Retina (tissue), 1 donor: ENCODE results near the gene DGKD.

ENCODE experiments used
- DNase-seq: peaks from one replicate; pipeline ENCODE4 v3.0.0-alpha.2; 2016

Gene DGKD

DNA sequence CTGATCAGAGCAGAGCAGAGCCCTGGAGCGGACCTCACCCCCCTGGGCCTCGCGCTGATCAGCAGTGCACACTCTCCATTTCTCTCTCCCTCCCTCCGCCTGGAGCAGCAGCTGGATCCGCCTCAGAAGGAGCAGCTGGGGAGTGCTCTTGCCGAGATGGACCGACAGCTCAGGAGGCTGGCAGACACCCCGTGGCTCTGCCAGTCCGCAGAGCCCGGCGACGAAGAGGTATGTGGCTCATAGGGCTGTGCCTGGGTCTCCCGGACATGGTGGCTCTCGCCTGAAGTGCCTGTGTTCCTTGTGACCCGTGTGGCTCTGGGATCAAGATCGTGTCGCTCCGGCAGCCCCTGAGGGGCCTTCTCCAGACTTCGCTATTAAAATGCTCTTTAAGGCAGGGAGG, 109.8 kb downstream of the DGKD start:
- DNase-seq = no peak

DNA sequence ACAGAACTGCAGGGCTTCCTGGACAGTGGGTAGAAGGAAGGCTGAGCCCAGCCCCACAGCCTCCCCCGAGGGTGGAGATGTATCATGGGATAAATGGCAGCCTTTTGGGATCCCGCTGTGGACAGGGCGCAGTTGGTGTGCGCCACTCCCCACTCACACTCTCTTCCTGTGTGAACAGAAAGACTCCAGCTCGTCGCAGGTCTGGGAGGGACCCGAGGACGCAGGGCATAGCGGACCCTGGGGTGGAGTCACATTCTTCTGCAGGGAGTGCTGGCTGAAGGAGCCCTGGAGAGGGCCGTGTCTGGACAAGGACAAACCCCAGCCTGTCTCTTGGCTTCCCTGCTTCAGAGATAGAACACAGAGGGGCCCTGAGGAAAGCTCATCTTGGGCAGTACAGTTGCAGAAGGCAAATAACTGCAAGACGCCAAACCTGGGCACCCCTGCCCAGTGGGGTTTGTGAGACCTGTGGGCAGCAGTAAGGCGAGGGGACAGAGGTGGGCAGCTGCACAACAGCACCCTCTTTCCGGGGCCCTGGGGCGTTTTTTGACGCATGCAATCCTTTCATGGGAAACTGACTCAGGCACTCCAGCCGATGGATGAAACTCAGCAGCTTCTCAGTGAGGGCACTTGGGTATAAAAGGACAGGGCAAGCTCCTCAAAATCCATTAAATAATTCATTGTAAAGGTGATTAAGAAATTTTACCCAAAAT, 110.4 kb downstream of the DGKD start:
- DNase-seq = no peak

DNA sequence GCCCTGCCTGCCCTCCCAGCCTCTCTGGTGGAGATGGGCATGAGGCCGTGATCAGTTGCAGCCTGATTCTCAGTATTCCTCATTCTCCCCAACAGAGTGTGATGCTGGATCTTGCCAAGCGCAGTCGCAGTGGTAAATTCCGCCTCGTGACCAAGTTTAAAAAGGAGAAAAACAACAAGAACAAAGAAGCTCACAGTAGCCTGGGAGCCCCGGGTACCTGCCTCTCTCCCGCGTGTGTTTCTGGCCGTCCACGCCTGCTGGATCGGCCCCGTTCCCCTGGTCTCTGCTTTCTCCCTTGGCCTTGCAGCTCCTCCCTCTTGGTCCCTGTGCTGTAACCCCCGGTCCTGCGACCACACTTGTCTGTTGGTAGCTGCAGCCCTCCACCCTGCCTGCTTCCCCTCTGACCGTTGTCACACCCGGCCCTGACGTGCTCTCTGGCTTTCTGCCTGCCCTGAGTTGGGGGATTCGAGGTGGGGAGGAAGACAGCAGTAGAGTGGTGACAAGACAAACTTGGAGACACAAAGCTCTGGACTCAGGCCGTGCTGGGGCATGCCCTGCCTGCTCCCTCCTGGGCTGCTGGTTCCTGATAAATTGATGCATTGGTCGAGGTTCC, 112.8 kb downstream of the DGKD start:
- DNase-seq = no peak

DNA sequence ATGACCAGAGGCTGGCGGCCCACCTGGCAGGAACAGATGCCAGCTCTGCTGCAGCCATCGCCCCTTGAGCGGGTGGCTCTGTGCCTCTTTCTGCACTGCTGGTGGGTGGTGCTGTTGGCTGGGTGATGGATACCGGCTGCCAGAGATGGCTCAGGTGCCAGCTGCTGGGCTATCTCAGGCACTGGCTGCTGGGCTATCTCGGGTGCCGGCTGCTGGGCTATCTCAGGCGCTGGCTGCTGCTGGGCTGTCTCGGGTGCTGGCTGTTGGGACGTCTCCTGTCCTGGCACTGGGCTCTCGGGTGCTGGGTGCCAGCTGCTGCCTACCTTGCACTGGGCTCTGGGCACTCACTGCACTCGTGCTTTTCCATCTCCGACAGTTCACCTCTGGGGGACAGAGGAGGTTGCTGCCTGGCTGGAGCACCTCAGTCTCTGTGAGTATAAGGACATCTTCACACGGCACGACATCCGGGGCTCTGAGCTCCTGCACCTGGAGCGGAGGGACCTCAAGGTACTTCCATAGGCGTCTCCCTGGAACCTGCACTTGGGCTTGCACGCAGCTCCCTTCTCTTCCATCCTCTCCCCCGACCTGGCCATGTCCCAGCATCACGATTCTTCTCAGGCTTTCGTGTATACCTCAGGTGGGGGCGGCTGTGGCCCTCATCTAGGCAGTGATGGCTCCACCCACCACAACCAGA, 113.9 kb downstream of the DGKD start:
- no peak for DNase-seq

DNA sequence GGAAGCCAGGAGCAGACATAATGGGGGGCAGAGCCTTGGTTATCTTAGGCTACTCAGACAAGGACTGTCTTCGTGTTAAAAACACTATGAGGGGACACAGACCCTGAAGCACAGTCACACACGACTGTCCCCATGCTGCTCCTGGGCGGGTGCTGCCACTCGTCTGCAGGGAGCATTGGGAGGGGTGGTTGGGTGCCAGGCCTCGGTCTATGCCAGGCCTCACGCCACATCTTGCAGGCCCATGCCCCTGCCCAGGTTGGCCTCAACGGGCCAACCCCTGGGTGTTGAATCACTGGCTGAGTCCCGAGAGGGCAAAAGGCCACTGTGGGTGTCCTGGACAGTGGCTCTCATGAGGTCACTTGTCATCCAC, 114.4 kb downstream of the DGKD start:
- no peak for DNase-seq

DNA sequence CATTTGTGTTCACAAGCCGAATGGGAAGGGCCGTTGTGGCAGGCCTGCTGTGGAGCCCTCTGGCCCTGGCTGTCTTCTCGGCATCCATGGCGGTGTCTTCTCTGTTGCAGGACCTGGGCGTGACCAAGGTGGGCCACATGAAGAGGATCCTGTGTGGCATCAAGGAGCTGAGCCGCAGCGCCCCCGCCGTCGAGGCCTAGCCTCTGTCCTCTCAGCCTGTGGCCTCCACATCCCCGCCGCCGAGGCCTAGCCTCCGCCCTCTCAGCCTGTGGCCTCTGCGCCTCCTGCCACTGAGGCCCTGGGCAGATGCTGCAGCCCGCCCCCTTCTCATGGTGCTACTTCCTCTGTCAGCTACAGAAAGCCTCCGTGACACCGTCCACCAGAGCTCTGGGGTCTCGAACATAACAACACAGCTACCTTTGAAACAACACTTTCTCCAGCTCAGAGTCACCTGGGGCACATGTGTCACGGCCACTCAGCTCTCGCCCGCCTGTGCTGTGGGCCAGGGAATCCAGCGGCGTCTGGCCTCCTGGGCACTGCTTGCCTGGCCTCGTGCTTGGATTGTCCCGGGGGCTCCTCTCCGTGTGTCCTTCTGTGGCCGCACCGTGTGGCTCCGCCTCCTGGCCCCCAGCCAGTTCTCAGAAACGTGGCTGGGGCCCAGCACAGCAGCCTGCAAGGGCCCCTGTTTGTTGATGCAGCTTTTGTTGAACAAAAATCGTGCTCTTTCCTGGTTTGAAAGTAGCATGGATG, 115.1 kb downstream of the DGKD start:
- no peak for DNase-seq

DNA sequence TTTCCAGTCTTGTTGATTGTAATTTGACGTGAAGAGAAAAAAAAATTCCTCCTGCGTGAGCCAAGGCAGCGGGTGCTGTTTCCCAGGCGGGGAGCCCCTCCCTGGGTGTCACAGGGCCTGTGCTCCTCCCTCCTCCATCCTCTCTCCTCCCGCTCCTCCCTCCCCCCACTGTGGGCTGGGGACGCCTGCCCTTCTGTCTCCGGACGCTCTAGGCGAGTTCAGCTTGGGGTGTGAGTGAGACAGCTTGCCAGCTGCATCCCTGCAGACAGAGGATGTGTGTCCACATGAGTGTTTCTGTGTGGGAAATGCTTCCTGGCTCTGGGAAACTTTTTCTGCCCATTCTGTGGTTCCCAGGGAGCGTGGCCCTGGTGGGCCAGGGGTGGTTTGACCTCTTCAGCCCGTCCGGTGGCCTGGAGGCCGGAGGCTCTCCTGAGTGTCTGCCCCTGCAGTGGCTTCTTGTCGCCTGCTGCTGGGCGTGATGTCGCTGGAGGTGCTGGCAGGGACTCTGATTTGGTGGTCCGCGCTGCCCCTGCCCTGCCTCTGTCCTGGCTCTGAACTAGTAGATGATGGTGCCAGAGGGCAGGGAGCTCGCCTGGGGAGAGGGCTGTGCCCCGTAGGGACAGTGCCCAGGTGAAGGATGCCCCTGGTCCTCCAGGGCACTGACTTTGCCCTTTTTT, 115.9 kb downstream of the DGKD start:
- DNase-seq = peak; percentile 65

DNA sequence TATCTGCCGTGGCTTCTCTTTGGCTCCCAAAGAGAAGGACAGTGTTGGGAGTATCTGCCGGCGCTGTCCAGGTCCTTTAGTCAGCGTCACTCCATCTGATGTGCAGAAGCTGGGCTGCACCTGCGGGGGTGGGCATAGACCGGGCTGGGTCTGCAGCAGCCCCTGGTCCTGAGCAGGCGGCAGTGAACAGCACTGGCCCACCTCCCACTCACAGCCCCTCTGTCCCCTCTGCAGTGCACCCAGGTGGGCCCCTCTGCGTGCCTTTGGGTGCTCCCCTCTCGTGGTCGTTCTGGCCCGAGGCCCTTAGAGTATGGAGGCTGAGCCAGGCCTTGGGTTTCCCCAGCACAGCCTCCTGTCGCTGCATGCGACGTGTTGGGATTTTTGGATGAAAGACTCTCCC, 116.5 kb downstream of the DGKD start:
- DNase-seq = no peak

DNA sequence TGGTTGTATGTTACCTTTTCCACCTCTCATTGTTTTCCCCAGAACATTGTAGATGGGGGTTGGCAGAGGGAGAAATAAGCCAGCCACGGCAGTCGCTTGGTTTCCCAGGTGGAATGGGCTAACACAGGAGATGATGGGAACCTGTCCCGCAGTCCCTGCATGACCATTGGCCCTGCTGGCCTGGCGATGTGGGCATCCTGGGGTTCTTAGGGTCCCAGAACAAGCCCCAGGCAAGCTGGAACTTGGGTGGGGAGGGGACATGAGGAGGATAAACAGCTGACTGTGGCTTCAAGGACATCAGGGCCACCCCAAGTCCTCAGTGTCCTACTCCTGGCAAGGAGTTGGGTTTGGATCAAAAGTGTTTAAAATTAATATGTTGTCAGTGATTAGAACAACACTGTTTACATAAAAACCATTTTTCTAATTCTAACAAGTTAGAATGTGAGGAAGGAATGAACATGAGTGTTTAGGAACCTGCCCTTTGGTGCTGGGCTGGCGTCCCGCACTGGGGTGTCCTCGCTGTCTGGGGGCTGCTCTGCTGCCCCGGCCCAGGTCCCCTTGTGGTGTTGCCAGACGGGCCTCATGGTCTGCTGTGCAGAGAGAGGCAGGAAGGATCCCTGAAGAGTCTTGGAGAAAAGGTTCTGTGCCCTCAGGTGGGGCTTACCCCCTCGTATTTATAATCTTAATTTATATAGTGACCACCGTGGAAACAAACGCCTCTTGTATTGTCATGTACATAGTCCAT, 117.2 kb downstream of the DGKD start:
- DNase-seq = no peak

DNA sequence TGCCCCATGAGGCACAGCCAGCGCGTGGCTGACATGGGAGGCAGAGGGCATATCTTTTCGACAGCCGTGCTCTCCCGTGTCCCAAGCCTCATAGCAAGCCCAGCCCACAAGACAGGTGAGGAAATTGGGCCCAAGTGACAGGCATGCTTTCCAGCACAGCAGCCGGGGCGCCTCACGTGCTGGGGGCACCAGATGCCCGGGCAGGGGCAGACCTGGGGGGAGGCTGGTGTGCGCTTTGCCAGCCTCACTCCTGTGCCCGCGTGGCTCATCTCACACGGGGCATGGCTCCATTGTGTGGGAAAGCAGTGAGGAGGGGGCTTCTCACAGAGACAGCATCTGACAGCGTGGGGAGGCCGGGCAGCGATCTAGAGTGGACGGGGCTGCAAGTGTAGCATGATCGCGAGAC, 119.1 kb downstream of the DGKD start:
- DNase-seq = no peak

DNA sequence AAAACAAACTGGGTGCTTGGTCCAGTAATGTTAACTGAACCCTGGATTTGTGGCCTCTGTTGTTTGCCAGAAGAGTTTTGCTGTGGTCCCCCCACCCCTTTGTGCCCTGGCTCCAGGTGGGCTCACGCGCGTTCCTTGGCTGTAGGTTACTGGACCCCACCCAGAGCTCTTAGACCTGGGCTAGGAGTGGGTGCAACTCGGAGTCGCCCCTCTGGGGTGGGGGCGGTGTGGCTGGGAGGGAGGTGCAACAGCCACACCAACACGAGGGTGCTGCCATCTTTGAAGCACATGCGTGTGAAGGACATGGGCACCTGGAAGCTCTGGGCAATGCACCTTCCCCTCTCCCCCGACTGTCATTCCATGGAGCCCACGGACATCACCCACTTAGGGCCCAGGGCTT, 119.6 kb downstream of the DGKD start:
- DNase-seq = no peak

DNA sequence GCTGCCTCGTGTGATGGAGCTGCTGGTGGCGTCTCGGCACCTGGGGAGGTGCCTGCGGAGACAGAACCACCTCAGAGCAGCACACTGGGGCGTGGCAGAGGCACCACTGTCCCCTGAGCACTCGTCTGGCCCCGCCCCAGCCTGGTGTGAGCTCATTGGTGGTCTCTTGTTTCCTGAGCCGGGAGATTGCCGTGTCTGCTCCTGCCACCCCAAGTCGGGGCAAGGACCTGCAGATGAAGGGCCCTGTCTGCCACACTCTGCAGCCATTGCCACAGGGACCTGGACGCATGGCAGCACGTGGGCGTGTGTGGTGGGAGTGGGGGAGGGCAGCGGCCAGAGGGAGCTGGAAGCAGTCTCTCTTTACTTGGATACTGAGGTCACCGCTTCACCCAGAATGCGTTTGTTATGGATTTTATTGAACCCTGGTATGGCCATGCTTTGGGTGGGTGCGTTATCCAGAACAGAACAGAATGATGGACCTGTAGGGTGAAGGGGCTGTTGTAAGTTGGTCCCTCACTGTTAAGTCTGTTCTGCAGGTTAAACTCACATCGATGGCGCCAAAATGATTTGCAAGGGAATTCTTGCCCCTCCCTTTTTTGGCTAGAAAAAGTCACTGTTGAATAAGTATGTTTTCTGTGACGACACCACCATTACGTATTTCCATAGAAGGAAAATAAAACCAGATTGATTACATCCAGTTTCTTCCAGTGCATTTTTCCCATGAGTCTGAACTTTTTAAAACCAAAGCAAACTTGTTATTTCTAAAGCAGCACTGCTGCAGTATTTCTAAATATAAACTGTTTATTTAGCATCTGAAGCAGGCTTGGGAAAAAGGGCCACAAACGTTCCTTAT, 120.2 kb downstream of the DGKD start:
- no peak for DNase-seq

DNA sequence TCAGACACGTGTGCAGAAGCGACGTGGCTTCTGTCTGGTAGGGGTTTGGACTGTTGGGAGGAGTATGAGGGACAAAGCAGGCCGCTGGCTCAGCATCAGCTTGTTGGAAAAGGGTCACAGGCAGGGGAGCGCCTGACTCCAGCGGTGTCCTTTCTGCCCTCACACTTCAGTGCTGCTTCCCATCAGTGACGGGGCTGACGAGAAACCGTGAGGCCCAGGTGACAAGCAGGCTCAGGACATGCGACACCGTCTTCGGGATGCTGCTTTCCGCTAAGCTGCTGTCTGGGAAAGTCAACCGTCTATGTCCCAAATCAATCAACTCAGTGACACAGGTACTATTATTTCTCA, 121.7 kb downstream of the DGKD start:
- no peak for DNase-seq

DNA sequence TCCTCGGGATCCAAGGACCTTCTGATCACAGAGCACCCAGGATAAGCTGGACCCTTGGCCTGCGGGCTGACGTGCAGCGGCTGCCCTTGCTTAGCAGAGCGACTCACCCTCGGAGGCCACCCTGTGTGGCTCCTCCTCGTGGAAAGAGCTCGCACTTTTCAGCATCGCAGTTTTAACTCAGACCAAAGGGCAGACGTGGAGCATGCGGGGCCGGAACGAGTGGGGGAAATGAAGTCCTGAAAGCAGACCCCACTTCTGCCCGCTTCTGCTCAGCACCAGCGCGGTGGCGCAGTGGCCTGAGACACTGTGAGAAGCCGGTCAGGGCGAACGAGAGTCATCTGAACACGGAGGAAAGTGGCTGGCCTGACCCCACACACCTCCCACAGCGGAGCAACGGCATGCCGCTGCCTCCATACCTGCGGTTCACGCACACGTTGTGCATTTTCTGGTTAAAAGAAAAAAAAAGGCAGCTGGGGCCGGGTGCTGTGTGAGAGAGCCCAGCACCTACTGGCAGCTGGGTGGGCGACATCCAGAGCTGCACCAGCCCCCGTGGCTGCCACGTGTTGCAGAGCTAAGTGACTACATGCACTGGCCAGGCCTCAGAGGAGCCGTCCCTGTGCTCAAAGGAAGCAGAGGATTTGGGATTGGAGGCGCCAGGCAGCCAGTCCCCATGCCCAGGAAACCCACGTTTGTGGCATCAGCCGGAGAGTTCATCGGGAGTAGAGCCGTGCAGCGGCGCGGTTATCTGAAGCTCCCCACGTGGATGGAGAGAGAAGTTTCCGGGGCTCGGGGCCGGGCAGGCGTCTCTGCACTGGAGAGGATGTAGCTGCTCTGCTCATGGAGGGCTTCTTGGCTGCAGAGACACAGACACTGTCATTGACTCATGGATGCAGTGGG, 122.6 kb downstream of the DGKD start:
- no peak for DNase-seq

DNA sequence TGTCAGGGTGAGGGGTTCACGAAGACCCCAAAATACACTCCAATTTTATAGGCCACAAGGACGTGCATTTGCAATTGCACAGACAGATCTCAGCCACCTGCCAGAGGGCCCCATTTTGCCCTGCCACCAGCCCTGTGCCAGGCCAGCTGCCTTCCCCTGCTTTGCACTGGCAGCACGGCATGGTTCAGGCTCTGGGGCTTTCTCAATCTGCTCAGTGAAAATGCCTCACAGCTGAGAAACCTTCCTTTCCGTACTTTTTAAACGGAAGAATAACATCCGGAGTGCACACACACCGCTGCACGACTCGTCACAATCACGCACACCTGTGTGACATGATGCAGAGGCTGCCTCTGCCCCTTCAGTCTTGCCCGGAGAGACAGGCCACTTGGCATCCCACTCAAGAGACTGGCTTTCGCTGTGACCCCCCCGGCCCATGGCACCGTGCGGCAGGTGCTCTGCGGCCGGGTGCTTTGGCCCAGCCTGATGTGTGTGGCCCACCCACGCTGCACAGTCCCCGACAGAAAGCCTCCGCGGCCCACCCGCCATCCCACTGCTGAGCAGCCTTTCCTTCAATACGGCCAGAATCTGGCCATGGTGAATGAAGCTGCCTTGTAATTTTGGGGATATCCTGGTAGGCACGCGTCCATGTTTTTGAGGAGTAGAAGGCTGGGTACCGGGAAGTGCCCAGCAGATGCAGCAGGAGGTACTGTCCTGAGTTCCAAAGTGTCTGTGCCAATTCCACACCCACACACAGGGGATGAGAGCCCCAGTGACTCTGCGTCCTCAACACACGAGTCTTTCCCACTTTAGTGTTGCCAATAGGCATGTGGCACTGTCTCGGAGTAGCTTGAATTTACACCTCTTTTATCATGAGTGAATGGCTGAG, 123.5 kb downstream of the DGKD start:
- DNase-seq = no peak

DNA sequence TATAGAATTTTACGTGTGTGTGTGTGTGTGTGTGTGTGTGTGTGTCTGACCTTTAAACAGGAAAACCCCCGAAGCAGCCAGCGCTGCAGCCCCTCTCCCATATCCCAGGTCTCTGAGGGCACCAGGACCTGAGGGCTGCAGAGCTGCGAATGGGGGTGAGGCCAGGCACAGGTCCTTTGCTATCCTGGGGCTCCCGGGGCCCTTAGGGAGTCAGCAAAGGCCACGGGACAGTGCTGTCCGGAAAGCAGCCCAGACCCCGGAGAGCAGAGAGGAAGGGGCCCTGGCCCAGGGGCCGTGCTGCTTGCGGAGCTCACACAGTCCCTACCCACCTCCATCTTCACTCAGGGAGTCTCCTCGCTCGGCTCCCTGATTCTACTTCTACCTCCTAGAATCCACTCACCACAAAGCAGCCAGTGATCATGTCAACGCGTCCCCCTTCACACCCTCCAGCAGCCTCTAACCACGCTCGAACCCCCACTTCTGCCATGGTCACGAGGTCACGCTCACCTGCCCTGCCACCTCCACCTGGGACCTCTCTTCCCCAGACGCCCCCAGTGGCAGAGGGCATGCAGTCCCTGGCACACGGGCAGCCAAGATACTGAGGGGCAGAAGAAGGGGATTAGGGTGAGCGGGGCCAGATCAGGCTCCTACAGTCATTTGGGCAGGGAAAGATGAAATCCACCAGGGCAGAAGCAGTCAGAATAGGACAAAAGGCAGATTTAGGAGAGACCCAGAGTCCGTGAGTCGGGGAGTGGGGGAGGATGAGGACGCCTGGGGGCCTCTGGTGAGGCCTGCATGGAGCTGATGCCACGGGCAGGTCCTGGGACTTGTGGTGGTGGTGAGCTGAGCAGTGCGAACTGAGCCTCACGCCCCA, 125.6 kb downstream of the DGKD start:
- DNase-seq = no peak

DNA sequence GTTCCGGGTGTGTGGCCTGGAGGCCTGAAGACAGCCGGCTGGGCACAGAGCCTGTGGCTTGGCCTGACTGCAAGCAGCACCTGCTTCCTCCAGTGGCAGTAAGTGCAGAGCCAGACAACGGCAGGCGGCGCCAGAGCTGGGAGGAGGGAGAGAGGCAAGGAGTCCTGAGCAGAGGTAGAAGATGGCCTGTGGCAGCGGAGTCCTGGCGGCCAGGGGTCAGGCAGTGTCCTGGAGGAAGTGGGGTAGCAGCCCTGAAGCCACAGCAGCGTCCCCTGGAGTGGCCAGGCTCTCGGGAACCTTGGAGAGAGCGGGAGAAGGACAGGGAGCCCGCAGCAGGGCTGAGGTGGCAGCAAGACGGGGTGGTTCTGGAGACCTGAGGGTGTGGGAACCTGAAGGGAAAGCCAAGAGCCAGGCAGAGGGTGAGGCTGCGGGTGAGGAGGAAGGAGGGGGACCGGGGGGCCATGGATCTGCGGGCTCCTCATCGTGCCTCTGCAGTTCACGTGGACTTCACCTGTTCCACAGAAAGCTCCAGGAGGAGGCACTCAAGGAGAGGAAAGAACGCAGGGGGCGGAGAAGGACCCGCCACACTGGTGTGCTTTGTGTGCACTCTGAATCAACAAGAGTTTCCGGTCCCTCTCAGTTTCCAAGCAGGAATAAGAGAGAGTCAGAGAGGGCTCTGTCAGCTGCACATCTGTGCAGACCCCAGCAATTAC, 126.4 kb downstream of the DGKD start:
- DNase-seq = peak; percentile 39
